Natural killer cell (primary cell): Measurements from ENCODE around the gene NPAS3. TPM values are rescaled to one million over a fixed set of nuclear protein-coding genes. Genes with fewer than 3 reads are reported as not detected.

Source experiments
- ATAC-seq, 3 donors: fragments of 150-1000 bp in 2 of 3; fragments of 200-7000 bp in 1 of 3; cut with Tn5 transposase; 1 replicate in 1 of 3; 2 replicates in 2 of 3; pipeline ENCODE4 v1.10.0; 2021; ENCODE audit warnings: mild to moderate bottlenecking in 2 of 3, moderate library complexity in 2 of 3
- DNase-seq, 2 donors: peaks; one replicate each; pipeline versions ENCODE4 v3.0.0 to v3.0.0-alpha.2; 2013 to 2021; ENCODE audit warnings: mixed read lengths in 1 of 2
- H3K27ac ChIP-seq: one replicate; pipeline ENCODE4 v1.5.1; 2013; ENCODE audit warnings: mild to moderate bottlenecking, low read length
- H3K27me3 ChIP-seq: one replicate; pipeline ENCODE4 v1.6.1; 2013; ENCODE audit warnings: low read length; ENCODE audit not compliant: control insufficient read depth, insufficient read depth
- H3K36me3 ChIP-seq: one replicate; pipeline ENCODE4 v1.6.1; 2013; ENCODE audit warnings: low read length; ENCODE audit not compliant: control insufficient read depth, insufficient read depth
- H3K4me1 ChIP-seq: one replicate; pipeline ENCODE4 v1.6.1; 2013; ENCODE audit warnings: low read length; ENCODE audit not compliant: control insufficient read depth, insufficient read depth
- H3K4me3 ChIP-seq: one replicate; pipeline ENCODE4 v1.5.1; 2013; ENCODE audit warnings: low read length
- H3K9me3 ChIP-seq: one replicate; pipeline ENCODE4 v1.6.1; 2013; ENCODE audit warnings: low read length; ENCODE audit not compliant: control insufficient read depth, insufficient read depth
- H3K27ac Mint-ChIP-seq, 2 donors: one replicate each; pipeline ENCODE4 v1.8.0; 2022; ENCODE audit warnings: mild to moderate bottlenecking in 2 of 2, mixed read lengths in 2 of 2, moderate library complexity in 1 of 2
- H3K27me3 Mint-ChIP-seq, 2 donors: one replicate each; pipeline ENCODE4 v1.8.0; 2022; ENCODE audit warnings: low read depth in 2 of 2, mixed read lengths in 2 of 2
- H3K36me3 Mint-ChIP-seq: one replicate; pipeline ENCODE4 v1.8.0; 2022; ENCODE audit warnings: mixed read lengths
- H3K4me1 Mint-ChIP-seq, 2 donors: one replicate each; pipeline ENCODE4 v1.8.0; 2022; ENCODE audit warnings: mixed read lengths in 2 of 2
- H3K4me3 Mint-ChIP-seq: one replicate; pipeline ENCODE4 v1.8.0; 2022; ENCODE audit warnings: mild to moderate bottlenecking, moderate library complexity, mixed read lengths
- H3K9me3 Mint-ChIP-seq, 2 donors: one replicate each; pipeline ENCODE4 v1.8.0; 2022; ENCODE audit warnings: mixed read lengths in 2 of 2
- WGBS: methylation state at CpG from one replicate; pipeline ENCODE4 v1.1.7; 2013; ENCODE audit warnings: missing lambda C conversion rate; ENCODE audit not compliant: insufficient coverage; 5-methylcytosine and 5-hydroxymethylcytosine counted together
- intact Hi-C: fragments of 100-400 bp; cut with micrococcal nuclease; formaldehyde crosslinking; loops from one replicate; pipeline ENCODE4 v1.14.2; 2022
- total RNA-seq, 4 donors: library from RNA; stranded (reverse); fragments of 120-200 nt in 1 of 4; gene quantifications; one replicate each; pipeline versions ENCODE4 v1.2.3 to v1.2.4, GENCODE V29; 2013 to 2022
- TF ChIP-seq, protein P1 (sequence below): fragments of 200-600 bp; IDR thresholded peaks from one replicate; pipeline ENCODE4 v1.8.0; 2022; ENCODE audit warnings: antibody characterized with exemption

The NPAS3 gene
- total RNA-seq, 3 donors from 2014 or later (not counting 1 experiment from before 2014, with no cell fraction given): not detected

DNA sequence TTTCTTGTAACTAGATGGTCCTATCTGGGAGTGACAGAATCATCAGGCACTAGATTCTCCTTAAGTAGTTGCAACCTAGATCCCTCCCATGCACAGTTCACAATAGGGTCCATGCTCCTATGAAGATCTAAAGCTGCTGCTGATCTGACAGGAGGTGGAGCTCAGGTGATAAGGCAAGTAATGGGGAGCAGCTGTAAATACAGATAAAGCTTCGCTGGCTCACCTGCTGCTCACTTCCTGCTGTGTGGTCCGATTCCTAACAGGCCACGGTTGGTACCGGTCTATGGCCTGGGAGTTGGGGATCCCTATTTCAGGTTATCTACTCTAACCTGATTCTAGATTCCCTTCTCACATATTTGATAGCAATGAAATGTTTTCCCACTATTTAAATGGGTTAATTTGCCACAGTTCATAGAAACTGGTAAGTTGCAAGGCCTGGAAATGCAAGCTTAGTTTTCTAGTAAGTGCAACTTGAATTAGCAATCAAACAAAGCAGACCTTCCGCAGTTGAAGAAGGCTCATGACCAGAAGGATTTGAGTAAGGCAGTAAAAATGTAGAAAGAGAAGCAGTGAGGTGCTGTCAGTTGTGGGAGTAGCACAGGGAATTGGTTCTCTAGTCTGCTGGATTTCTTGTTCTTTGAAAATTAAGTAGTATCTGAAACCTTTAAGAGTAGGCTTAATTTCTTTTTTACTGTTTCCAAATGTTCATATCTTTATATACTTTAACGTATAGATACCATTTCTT is 679.9 kb downstream of the NPAS3 start:
- H3K36me3 Mint-ChIP-seq: no peaks in the 10 kb centered on the region
- no peaks in the 10 kb centered on the region for H3K27me3 ChIP-seq
- H3K36me3 ChIP-seq: no peaks in the 10 kb centered on the region
- H3K9me3 ChIP-seq: no peaks in the 10 kb centered on the region
- peaks cover 6 to 10% of the 10 kb centered on the region in 2 donors for H3K9me3 Mint-ChIP-seq
- 89% methylated on average over 5 of the region's 6 CpGs for WGBS
- TF ChIP-seq, protein P1, sequence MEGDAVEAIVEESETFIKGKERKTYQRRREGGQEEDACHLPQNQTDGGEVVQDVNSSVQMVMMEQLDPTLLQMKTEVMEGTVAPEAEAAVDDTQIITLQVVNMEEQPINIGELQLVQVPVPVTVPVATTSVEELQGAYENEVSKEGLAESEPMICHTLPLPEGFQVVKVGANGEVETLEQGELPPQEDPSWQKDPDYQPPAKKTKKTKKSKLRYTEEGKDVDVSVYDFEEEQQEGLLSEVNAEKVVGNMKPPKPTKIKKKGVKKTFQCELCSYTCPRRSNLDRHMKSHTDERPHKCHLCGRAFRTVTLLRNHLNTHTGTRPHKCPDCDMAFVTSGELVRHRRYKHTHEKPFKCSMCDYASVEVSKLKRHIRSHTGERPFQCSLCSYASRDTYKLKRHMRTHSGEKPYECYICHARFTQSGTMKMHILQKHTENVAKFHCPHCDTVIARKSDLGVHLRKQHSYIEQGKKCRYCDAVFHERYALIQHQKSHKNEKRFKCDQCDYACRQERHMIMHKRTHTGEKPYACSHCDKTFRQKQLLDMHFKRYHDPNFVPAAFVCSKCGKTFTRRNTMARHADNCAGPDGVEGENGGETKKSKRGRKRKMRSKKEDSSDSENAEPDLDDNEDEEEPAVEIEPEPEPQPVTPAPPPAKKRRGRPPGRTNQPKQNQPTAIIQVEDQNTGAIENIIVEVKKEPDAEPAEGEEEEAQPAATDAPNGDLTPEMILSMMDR: no peak
- H3K27me3 Mint-ChIP-seq: no peaks in the 10 kb centered on the region
- H3K27ac Mint-ChIP-seq: no peak overlapping the region
- H3K27ac ChIP-seq: no peak overlapping the region
- H3K4me3 Mint-ChIP-seq: no peak overlapping the region
- no peaks in the 10 kb centered on the region for H3K4me1 ChIP-seq
- DNase-seq (no peak), ATAC-seq (no peak)
- H3K4me3 ChIP-seq: no peak overlapping the region
- intact Hi-C loops: no loop called here
- no peaks in the 10 kb centered on the region for H3K4me1 Mint-ChIP-seq

DNA sequence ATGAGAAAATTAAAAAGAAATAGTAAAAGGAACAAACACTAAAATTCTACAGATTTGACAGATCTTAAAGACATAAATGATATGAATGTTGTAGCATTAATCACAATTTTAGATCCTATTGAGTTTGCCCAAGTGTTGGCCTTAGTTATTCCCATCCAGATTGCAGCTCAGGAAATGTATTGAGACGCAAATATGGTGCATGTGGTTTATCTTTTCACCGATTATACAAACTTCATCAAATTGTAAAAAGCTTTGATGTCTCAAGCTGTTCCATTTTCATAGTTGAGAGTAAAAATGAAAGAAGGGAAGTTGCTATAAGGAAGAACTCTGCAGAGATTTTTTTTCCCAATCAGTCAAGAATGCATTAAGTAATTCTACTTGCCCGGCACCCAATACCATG is 683.8 kb downstream of the NPAS3 start:
- ATAC-seq (no peak), DNase-seq (no peak)
- H3K27me3 ChIP-seq: no peaks in the 10 kb centered on the region
- H3K4me3 ChIP-seq: no peak overlapping the region
- no peaks in the 10 kb centered on the region for H3K9me3 ChIP-seq
- Mint-ChIP-seq H3K9me3 (peaks cover 3 to 6% of the 10 kb centered on the region in 2 donors), H3K4me1 (no peaks in the 10 kb centered on the region), H3K36me3 (no peaks in the 10 kb centered on the region), H3K4me3 (no peak overlapping the region), H3K27me3 (no peaks in the 10 kb centered on the region), H3K27ac (no peak overlapping the region)
- H3K36me3 ChIP-seq: no peaks in the 10 kb centered on the region
- TF ChIP-seq, protein P1: no peak
- 86% methylated on average over 2 of the region's 3 CpGs for WGBS
- intact Hi-C loops: no loop called here
- no peaks in the 10 kb centered on the region for H3K4me1 ChIP-seq
- H3K27ac ChIP-seq: no peak overlapping the region

DNA sequence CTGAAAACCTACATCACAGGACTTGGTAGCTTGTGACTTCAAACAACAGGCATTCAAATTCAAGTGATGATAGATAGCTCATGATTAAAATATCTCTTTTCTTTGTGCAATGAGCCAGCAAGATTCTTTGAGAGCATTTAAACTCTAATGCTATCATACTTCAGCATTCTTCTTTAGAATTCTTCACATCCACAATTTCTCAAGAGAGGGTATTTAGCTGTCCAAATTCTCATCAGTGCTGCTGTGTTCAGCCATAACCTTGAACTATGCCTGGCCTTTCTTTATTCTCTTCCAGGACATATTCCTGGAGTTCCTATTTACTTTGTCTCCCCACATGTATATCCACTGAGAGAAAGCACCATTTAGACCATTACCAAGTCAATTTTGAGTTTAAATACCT is 691.1 kb downstream of the NPAS3 start:
- DNase-seq (no peak), ATAC-seq (no peak)
- TF ChIP-seq, protein P1: no peak
- Mint-ChIP-seq H3K4me1 (no peaks in the 10 kb centered on the region), H3K27me3 (no peaks in the 10 kb centered on the region), H3K27ac (no peak overlapping the region), H3K36me3 (no peaks in the 10 kb centered on the region), H3K9me3 (peaks cover 0 to 3% of the 10 kb centered on the region in 2 donors), H3K4me3 (no peak overlapping the region)
- Histone ChIP-seq H3K9me3 (no peaks in the 10 kb centered on the region), H3K27me3 (no peaks in the 10 kb centered on the region), H3K36me3 (no peaks in the 10 kb centered on the region), H3K4me1 (no peaks in the 10 kb centered on the region), H3K4me3 (no peak overlapping the region), H3K27ac (no peak overlapping the region)
- intact Hi-C loops: no loop called here

DNA sequence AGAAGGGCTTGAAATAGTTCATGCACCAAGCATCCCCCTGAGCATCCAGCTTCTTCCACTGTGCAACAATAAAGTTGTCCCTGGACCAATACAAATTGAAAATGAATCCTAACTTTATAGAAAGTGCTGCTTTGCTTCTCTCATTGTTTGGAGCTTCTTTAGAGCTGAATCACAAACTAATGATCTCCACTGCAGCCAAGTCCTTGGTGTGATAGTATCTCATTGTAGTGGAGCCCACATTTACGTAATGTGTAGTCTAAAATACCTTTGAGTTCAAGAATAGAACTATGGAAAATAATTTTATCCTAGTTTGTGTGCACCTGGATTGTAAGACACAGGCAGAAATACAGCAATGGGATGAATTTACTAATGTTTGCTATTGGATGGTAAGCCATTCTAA is 692.3 kb downstream of the NPAS3 start:
- H3K4me1 Mint-ChIP-seq: no peaks in the 10 kb centered on the region
- WGBS: 100% methylated on average over 1 of the region's 1 CpG
- Histone ChIP-seq H3K27me3 (no peaks in the 10 kb centered on the region), H3K4me3 (no peak overlapping the region), H3K9me3 (no peaks in the 10 kb centered on the region), H3K27ac (no peak overlapping the region), H3K4me1 (no peaks in the 10 kb centered on the region), H3K36me3 (no peaks in the 10 kb centered on the region)
- intact Hi-C loops: no loop called here
- DNase-seq (no peak), ATAC-seq (no peak)
- no peak overlapping the region for H3K4me3 Mint-ChIP-seq
- TF ChIP-seq, protein P1: no peak
- H3K27me3 Mint-ChIP-seq: no peaks in the 10 kb centered on the region
- H3K27ac Mint-ChIP-seq: no peak overlapping the region
- H3K36me3 Mint-ChIP-seq: no peaks in the 10 kb centered on the region
- H3K9me3 Mint-ChIP-seq: peaks cover 0 to 3% of the 10 kb centered on the region in 2 donors
